Type B pancreatic cell (in vitro differentiated cells): ENCODE results near the gene RPL7A. TPM values are rescaled to one million over a fixed set of nuclear protein-coding genes. Genes with fewer than 3 reads are reported as not detected.
A peak's percentile ranks its signal among the peaks of the same experiment; 100 is the strongest.

Experiments
- DNase-seq: peaks from one replicate; pipeline ENCODE4 v3.0.0; 2021; ENCODE audit warnings: mixed read lengths; ENCODE audit not compliant: unreplicated experiment; ENCODE audit errors: extremely low spot score
- H3K27ac Mint-ChIP-seq: 2 replicates; pipeline ENCODE4 v1.8.0; 2021; ENCODE audit warnings: mild to moderate bottlenecking, mixed read lengths
- H3K27me3 Mint-ChIP-seq: 2 replicates; pipeline ENCODE4 v1.8.0; 2021; ENCODE audit warnings: mixed read lengths
- H3K36me3 Mint-ChIP-seq: 2 replicates; pipeline ENCODE4 v1.8.0; 2021; ENCODE audit warnings: mixed read lengths
- H3K4me1 Mint-ChIP-seq: one replicate; pipeline ENCODE4 v1.8.0; 2021; ENCODE audit warnings: mixed read lengths; ENCODE audit not compliant: unreplicated experiment
- H3K4me3 Mint-ChIP-seq: 2 replicates; pipeline ENCODE4 v1.8.0; 2021; ENCODE audit warnings: mild to moderate bottlenecking, mixed read lengths
- H3K9me3 Mint-ChIP-seq: 2 replicates; pipeline ENCODE4 v1.8.0; 2021; ENCODE audit warnings: mixed read lengths
- total RNA-seq: library from RNA; stranded (reverse); gene quantifications from 2 replicates; pipeline ENCODE4 v1.2.1, GENCODE V29; 2021; ENCODE audit warnings: low replicate concordance
- TF ChIP-seq, protein P1 (sequence below): fragments of 200-600 bp; sonication (generic); conservative IDR thresholded peaks from 2 replicates; pipeline ENCODE4 v1.5.0; 2021; ENCODE audit warnings: antibody characterized with exemption, mild to moderate bottlenecking

The RPL7A gene
- total RNA-seq, 1 donor from 2014 or later, result 2,715 TPM

- peak within 1 kb of the TSS; percentile 89 for H3K27ac Mint-ChIP-seq
- peaks cover 10% of the 10 kb centered on the region for H3K4me1 Mint-ChIP-seq
- H3K9me3 Mint-ChIP-seq, result no peaks in the 10 kb centered on the region
- peak; percentile 86 for DNase-seq
- TF ChIP-seq, protein P1, sequence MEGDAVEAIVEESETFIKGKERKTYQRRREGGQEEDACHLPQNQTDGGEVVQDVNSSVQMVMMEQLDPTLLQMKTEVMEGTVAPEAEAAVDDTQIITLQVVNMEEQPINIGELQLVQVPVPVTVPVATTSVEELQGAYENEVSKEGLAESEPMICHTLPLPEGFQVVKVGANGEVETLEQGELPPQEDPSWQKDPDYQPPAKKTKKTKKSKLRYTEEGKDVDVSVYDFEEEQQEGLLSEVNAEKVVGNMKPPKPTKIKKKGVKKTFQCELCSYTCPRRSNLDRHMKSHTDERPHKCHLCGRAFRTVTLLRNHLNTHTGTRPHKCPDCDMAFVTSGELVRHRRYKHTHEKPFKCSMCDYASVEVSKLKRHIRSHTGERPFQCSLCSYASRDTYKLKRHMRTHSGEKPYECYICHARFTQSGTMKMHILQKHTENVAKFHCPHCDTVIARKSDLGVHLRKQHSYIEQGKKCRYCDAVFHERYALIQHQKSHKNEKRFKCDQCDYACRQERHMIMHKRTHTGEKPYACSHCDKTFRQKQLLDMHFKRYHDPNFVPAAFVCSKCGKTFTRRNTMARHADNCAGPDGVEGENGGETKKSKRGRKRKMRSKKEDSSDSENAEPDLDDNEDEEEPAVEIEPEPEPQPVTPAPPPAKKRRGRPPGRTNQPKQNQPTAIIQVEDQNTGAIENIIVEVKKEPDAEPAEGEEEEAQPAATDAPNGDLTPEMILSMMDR, result peak; percentile 24
- H3K36me3 Mint-ChIP-seq, result peaks cover 7% of the 10 kb centered on the region
- H3K27me3 Mint-ChIP-seq, result no peaks in the 10 kb centered on the region
- H3K4me3 Mint-ChIP-seq, result peak within 1 kb of the TSS; percentile 93
Observed at GRCh38 chr9:133356391-133357091, 8.5 kb downstream of the RPL7A start, which contains the start of the genes SURF1 and SURF2. Gene SURF1 (minus strand): TSS chr9:133356487. CDS start chr9:133356453, 34 bp downstream. Gene SURF2 (plus strand): TSS chr9:133356550. CDS start chr9:133356593, 43 bp downstream.

DNA sequence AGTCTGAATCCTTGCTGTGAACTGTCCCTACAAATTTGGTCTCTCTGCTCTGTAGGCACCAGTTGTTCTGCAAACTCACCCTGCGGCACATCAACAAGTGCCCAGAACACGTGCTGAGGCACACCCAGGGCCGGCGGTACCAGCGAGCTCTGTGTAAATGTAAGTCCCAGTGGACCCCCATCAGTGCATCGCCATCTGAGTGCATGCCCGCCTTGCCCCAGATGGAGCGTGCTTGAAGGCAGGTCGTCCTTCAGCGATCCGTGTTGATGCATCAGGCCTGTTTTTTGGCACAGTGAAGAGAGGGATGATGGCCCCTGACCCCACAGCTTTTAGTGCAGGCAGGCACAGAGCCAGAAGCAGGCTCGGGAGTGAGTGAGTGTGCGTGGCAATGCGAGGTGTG lies 9.6 kb downstream of the RPL7A start:
- Mint-ChIP-seq H3K27me3 (no peaks in the 10 kb centered on the region), H3K9me3 (no peaks in the 10 kb centered on the region), H3K4me3 (peak overlapping the region; percentile 84), H3K36me3 (peaks cover 3% of the 10 kb centered on the region), H3K27ac (peak overlapping the region; percentile 43), H3K4me1 (peaks cover 10% of the 10 kb centered on the region)
- TF ChIP-seq, protein P1, result no peak
- no peak for DNase-seq

DNA sequence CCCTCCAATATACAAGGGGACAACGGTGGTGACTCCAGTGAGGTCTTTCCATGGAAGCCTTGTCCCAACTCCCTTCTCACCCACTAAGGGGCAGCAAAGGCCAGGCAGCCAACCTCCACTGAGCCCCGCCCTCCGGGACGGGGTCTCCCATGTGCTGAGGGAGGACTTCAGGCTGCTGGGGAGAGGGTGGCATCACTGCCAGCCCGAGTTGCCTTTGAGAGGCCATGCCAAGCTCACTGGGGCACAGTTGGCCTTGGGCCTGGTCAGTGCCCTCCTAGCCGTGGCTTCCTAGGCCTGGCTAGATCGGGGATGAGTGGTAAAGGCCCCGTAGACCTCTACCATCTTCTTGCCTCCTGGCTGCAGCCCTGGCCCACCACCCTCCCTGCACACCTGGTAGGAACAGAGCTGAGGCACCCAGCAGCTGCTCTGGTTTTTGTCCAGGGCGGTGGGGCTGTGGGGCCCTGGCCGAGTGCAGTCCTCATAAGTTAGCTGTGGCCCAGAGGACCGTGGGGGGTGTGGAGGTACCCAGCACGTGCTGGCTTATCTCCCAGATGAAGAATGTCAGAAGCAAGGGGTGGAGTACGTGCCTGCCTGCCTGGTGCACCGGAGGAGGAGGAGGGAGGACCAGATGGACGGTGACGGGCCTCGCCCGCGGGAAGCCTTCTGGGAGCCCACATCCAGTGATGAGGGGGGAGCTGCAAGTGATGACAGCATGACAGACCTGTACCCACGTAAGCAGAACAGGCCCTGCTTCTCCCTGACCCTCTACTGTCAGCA lies 11.6 kb downstream of the RPL7A start:
- Mint-ChIP-seq H3K36me3 (peaks cover 7% of the 10 kb centered on the region), H3K9me3 (no peaks in the 10 kb centered on the region), H3K4me1 (peaks cover 15% of the 10 kb centered on the region), H3K27me3 (no peaks in the 10 kb centered on the region), H3K4me3 (peak overlapping the region; percentile 41), H3K27ac (peak overlapping the region; percentile 72)
- TF ChIP-seq, protein P1, result peak; percentile 49
- DNase-seq, result no peak

DNA sequence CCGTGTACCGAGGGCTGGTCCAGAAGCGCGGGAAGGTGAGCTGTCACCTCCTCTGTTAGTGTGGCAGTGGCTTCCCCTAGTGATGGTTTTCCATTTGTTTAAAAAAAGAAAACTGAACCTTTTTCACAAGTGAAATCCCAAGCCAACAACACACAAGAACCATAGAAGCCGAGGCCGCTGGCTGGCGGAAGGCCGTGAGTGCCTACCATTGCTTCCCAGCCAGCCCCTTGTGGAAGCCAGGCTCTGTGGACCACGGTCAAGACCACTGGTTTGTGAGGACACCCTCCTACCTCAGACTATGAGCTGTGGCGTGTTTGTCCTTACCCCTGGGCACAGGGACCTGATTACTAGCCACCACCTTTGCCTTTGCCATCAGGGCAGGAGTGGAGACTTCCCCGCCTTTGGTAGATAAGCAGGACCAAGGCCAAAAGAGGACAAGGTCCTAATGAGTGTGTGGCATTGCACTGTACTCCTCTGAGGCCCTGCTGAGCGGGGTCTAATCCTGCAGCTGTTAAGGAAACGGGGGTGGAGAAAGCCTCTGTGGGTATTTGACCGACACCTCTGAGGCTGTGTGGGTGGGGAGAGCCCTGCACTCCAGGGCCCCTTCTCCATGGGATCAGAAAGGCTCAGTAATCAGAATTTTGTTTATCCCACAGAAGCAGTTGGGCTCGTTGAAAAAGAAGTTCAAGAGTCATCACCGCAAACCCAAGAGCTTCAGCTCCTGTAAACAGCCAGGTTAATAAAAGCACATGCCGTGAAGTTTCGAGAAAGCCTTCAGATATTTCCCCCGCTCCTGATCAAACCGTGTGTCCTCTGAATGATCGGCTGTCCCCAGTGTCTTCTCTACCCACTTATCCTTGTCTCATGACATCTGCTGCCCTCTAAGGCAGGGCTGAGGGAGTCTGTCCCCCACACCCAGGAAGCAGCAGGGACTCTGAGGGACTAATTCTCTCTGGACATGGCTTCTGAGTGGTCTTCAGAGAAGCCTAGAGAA lies 12.7 kb downstream of the RPL7A start:
- peaks cover 15% of the 10 kb centered on the region for H3K4me1 Mint-ChIP-seq
- H3K4me3 Mint-ChIP-seq, result no peak overlapping the region
- H3K27ac Mint-ChIP-seq, result peak overlapping the region; percentile 72
- H3K36me3 Mint-ChIP-seq, result peaks cover 7% of the 10 kb centered on the region
- DNase-seq, result no peak
- H3K27me3 Mint-ChIP-seq, result no peaks in the 10 kb centered on the region
- H3K9me3 Mint-ChIP-seq, result no peaks in the 10 kb centered on the region
- TF ChIP-seq, protein P1, result no peak

DNA sequence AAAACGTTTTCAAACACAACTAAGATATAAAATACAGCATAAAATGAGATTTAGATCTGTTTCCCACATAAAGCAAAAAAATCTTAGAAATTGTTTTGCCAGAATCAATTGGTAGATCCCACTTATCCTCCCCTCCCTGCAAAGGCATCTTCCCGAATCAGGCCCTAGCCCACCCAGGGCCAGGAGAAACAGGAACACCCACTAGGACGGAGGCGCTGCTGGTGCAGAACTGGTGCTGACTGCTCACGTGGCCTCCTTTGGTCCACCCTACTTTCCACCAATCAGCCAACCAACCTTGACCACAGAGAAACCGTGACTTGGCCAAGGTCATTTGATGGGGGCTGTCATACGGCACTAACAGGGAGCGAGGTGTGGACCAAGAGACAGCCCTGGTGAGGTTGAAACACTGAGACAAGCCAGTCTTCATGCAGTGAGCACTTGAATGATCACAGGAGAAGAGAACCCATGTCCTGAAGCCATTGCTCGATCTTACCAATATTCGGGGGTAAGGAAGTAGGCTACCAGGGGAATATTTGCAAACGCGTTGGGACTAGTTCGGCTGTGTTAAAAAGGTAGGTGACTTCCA lies 13.6 kb downstream of the RPL7A start:
- peaks cover 15% of the 10 kb centered on the region for H3K4me1 Mint-ChIP-seq
- H3K4me3 Mint-ChIP-seq, result no peak overlapping the region
- H3K36me3 Mint-ChIP-seq, result peaks cover 7% of the 10 kb centered on the region
- H3K27ac Mint-ChIP-seq, result peak overlapping the region; percentile 67
- no peak for DNase-seq
- TF ChIP-seq, protein P1, result no peak
- no peaks in the 10 kb centered on the region for H3K27me3 Mint-ChIP-seq
- H3K9me3 Mint-ChIP-seq, result no peaks in the 10 kb centered on the region
